GM06990 (cell line): ENCODE data around the gene MT1F.
A peak's percentile ranks its signal among the peaks of the same experiment; 100 is the strongest.

ENCODE experiments used
- DNase-seq: peaks from one replicate; pipeline ENCODE4 v3.0.0-alpha.2; 2011; ENCODE audit not compliant: insufficient read length; ENCODE audit errors: extremely low read depth
- H3K27me3 ChIP-seq: replicated peaks from 2 replicates; pipeline ENCODE4 v1.6.0; 2011; ENCODE audit warnings: low read length; ENCODE audit not compliant: control insufficient read depth, insufficient read depth
- H3K36me3 ChIP-seq: 2 replicates; pipeline ENCODE4 v1.5.1; 2011; ENCODE audit warnings: low read length; ENCODE audit not compliant: control insufficient read depth, insufficient read depth
- H3K4me3 ChIP-seq: replicated peaks from 2 replicates; pipeline ENCODE4 v1.5.1; 2011; ENCODE audit warnings: low read depth, mild to moderate bottlenecking, control low read depth, low read length
- CTCF ChIP-seq: IDR thresholded peaks from 2 replicates; pipeline ENCODE4 v1.5.1; 2011; ENCODE audit warnings: low read length, control low read depth, mild to moderate bottlenecking, inconsistent platforms; ENCODE audit not compliant: insufficient read depth, poor library complexity, severe bottlenecking

The MT1F gene

DNA sequence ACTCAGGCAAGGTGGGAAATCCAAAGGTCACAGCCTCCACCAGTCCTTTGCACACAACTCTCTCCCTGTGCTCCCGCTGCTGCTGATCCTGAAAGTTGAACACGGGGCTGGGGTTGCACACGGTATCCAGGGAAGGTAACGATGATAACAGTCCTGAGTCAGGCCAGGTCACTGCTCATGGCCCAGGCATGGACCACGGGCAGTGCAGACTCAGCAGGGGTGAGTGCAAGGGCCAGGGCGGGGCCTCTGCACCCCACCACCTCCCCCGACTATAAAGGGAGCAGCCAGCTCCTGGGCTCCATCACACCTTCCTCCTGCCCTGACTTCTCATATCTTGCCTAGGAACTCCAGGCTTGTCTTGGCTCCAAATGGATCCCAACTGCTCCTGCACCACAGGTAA, 6.2 kb upstream of the MT1F start, which contains the start of gene MT1B:
Gene MT1B (plus strand): TSS at position 301 of the 400 bp plus-strand sequence. CDS start 68 bp downstream, at position 369.
- no peak for TF ChIP-seq CTCF
- no peak within 1 kb of the TSS for H3K4me3 ChIP-seq
- no peaks in the 10 kb centered on the region for H3K36me3 ChIP-seq
- DNase-seq, result no peak
- H3K27me3 ChIP-seq, result peaks cover 5% of the 10 kb centered on the region

DNA sequence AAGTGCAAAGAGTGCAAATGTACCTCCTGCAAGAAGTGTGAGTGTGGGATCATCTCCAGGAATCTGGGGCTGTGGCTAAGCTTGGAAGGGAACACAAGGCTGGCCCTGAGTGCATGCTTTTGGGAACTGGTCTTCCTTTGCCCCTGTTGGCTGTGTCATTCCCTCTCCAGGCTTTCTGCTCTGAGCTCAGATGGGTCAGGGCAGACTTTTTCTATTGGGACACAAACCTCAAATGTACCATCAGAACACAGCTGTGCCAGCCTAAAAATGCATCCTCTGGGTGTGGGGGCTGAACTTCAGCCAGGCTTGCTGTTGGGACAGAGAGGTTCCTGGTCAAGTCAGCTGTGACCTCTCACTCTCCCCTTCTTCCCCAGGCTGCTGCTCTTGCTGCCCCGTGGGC, 5.2 kb upstream of the MT1F start:
- no peak for DNase-seq
- no peaks in the 10 kb centered on the region for H3K36me3 ChIP-seq
- no peak overlapping the region for H3K4me3 ChIP-seq
- peaks cover 3% of the 10 kb centered on the region for H3K27me3 ChIP-seq
- TF ChIP-seq CTCF, result no peak

DNA sequence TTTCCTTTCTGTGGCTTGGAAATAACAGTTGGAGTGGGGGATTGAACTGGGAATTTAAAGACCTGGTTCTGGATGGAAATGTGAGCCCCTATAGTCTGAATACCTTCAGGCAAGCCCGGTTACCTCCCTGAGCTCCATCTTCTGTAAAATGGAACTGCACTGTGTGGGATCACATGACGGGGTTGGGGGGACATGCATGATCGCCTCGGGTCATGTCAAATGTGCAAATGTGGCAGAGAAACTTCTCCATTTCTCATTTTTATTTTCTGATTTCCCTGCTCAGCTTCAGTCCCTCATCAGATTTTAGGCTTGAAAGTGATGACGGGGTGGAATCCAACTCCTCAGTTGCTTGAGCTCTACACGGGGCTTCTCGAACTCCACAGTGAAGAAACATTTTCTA, 4.5 kb upstream of the MT1F start:
- Histone ChIP-seq H3K4me3 (no peak overlapping the region), H3K36me3 (no peaks in the 10 kb centered on the region), H3K27me3 (peaks cover 5% of the 10 kb centered on the region)
- no peak for TF ChIP-seq CTCF
- no peak for DNase-seq

- DNase-seq, result no peak
- Histone ChIP-seq H3K27me3 (peaks cover 3% of the 10 kb centered on the region), H3K36me3 (no peaks in the 10 kb centered on the region), H3K4me3 (peak overlapping the region; percentile 70)
- TF ChIP-seq CTCF, result no peak
Observed at GRCh38 chr16:56658327-56658875, 642 bp downstream of the MT1F start.

DNA sequence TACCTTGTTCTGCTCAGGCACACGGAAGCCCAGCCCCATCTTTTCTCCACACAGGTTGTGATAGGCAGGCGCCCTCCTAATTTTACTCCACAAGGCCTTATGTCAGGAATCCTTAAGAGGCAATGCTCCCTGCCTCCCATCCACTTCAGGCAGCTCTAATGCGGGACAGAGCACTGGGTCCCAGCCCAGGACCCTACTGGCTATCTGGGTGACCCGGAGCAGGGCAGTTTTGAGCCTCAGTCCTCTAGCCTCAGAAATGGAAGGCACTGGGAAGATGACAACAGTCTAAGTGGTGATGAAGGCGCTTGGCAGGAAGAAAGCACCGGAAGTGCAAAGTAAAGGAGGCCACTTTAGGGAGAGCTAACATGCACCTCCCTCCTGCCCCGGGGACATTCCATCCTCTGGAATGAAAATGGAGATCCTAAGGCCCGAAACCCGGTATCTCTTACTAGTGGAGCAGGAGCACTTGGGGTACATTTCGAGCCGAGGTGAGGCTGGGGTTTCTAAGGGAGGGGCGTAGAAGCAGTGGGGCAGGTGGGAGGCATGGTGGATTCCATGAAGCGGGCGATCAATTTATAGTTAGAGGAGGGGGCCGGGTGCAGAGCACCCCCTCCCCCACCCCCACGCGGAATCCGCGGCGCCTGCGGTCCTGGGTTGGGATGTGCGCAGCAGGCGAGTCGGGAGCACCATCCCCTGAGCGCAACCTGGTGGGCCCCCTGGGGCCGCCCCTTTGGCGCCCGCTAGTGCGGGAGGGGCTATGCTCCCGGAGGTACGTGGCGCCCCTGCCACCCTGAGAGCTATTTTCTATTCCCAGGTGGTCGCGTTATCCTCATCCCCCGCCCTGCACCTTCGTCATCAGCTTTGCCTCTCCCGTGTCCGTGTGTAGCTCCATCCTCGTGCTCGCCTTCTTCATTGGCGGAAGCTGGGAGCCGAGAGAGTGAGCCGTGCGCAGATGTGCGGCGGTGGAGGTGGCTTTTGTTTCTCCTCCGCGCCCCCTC, 4.9 kb downstream of the MT1F start:
- Histone ChIP-seq H3K4me3 (no peak overlapping the region), H3K36me3 (no peaks in the 10 kb centered on the region), H3K27me3 (peaks cover 5% of the 10 kb centered on the region)
- no peak for TF ChIP-seq CTCF
- DNase-seq, result no peak
